ENCODE measurements around the gene SLC20A1. TPM values are rescaled to one million over a fixed set of nuclear protein-coding genes. Genes with fewer than 3 reads are reported as not detected.

SLC20A1 gene
- total RNA-seq, 1 donor from 2014 or later = 36.6 TPM

DNA sequence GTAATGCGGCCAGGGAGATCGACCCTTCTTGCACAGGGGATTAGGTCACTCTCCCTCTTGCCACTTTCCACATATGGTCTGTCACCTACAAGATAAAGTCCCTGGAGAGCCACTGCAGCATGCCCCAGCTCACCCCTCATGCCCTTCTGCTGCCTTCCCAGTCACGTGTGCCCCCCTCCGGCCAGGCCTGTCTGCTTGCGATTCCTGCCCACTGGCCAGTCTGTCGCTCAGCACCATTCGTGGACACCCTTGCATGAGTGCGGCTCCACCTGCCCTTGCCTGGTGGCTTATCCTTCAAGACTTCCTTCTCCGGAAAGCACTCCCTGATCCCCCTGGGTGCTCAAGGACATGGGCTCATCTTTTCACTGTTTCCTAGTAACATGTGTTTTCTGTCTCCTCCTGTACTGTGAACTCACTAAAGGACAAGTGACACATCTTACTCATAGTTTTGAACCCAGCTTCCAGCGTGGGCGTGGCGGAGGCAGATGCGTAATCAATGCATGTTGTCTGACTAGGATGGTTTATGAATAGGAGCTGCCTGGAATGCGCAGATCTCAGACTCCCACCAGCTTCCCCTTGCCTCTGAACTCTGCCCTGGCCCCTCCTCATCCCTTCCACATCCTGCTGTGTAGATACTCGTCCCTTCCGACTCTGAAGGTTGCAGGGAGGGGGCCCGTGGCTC, 67.3 kb downstream of the SLC20A1 start:
- intact Hi-C loops (cut with DNase I) = no loop called here
- Histone ChIP-seq H3K9me3 (no peaks in the 10 kb centered on the region), H3K27ac (no peak overlapping the region), H3K36me3 (no peaks in the 10 kb centered on the region), H3K4me3 (no peak overlapping the region), H3K27me3 (no peaks in the 10 kb centered on the region), H3K4me1 (no peaks in the 10 kb centered on the region)
- no peak for TF ChIP-seq POLR2AphosphoS5 (IDR thresholded peaks at IDR 0.05; ENCODE audit: insufficient read depth in 1 of 2, low read depth in 1 of 2)
- no peak for DNase-seq (ENCODE audit: extremely low spot score in 2 of 2)

Other genes with a start within 250 kb of the SLC20A1 start
- 26.3 TPM for gene RGPD8, start 212.3 kb upstream of the SLC20A1 start, total RNA-seq
- gene TTL, start 163.8 kb upstream of the SLC20A1 start, total RNA-seq = 11.0 TPM
- 13.3 TPM for gene POLR1B, start 103.5 kb upstream of the SLC20A1 start, total RNA-seq
- 30.7 TPM for gene CHCHD5, start 61.3 kb upstream of the SLC20A1 start, total RNA-seq
- gene NT5DC4, start 75.1 kb downstream of the SLC20A1 start, total RNA-seq = not detected
- 1.2 TPM for gene CKAP2L, start 118.7 kb downstream of the SLC20A1 start, total RNA-seq
- 0.98 TPM for gene IL1A, start 138.6 kb downstream of the SLC20A1 start, total RNA-seq
- 2.5 TPM for gene IL1B, start 190.8 kb downstream of the SLC20A1 start, total RNA-seq

All from vagina (tissue), 2 donors.